CD4-positive, CD25-positive, alpha-beta regulatory T cell (primary cell): ENCODE data around the gene TFRC. TPM values are rescaled to one million over a fixed set of nuclear protein-coding genes. Genes with fewer than 3 reads are reported as not detected.
A peak's percentile ranks its signal among the peaks of the same experiment; 100 is the strongest.
"Not testable (repeated sequence)": the region's sequence is repeated elsewhere in the genome, so short reads cannot be mapped to it uniquely, and the experiment has no call there.

ENCODE experiments used
- ATAC-seq, 2 donors: fragments of 150-1000 bp; cut with Tn5 transposase; one replicate each; pipeline ENCODE4 v1.10.0; 2021; ENCODE audit warnings: low read depth in 2 of 2, moderate number of reproducible peaks in 2 of 2, moderate library complexity in 1 of 2
- DNase-seq, 3 donors: peaks; one replicate each; pipeline versions ENCODE4 v3.0.0 to v3.0.0-alpha.2; 2012 to 2022; ENCODE audit warnings: mixed read lengths in 1 of 3
- H3K27ac ChIP-seq: one replicate; pipeline ENCODE4 v1.7.0; 2013; ENCODE audit warnings: mild to moderate bottlenecking, low read length; ENCODE audit not compliant: insufficient read depth, poor library complexity, severe bottlenecking
- H3K27me3 ChIP-seq: one replicate; pipeline ENCODE4 v1.7.0; 2013; ENCODE audit warnings: low read length; ENCODE audit not compliant: control insufficient read depth, insufficient read depth
- H3K36me3 ChIP-seq: one replicate; pipeline ENCODE4 v1.7.0; 2013; ENCODE audit warnings: mild to moderate bottlenecking, low read length, moderate library complexity; ENCODE audit not compliant: control insufficient read depth, insufficient read depth
- H3K4me1 ChIP-seq: 2 replicates; pipeline ENCODE4 v1.7.0; 2013; ENCODE audit warnings: mild to moderate bottlenecking, low read length; ENCODE audit not compliant: insufficient read depth, control insufficient read depth, poor library complexity, severe bottlenecking
- H3K4me3 ChIP-seq: one replicate; pipeline ENCODE4 v1.7.0; 2013; ENCODE audit warnings: low read depth, mild to moderate bottlenecking, low read length, moderate library complexity
- H3K9me3 ChIP-seq, 2 experiments: 1 replicate in 1 of 2; 2 replicates in 1 of 2; pipeline ENCODE4 v1.7.0; 2013; ENCODE audit warnings: low read length in 2 of 2, mild to moderate bottlenecking in 1 of 2, moderate library complexity in 1 of 2; ENCODE audit not compliant: control insufficient read depth in 2 of 2
- H3K27ac Mint-ChIP-seq, 3 donors: one replicate each; pipeline ENCODE4 v1.8.0; 2020 to 2022; ENCODE audit warnings: mild to moderate bottlenecking in 3 of 3, mixed read lengths in 3 of 3, moderate library complexity in 2 of 3
- H3K27me3 Mint-ChIP-seq: one replicate; pipeline ENCODE4 v1.8.0; 2022; ENCODE audit warnings: mild to moderate bottlenecking, mixed read lengths
- H3K36me3 Mint-ChIP-seq: one replicate; pipeline ENCODE4 v1.8.0; 2020; ENCODE audit warnings: mixed read lengths
- H3K4me1 Mint-ChIP-seq, 4 donors: one replicate each; pipeline ENCODE4 v1.8.0; 2020 to 2022; ENCODE audit warnings: mixed read lengths in 4 of 4, mild to moderate bottlenecking in 1 of 4
- H3K4me3 Mint-ChIP-seq, 4 donors: one replicate each; pipeline ENCODE4 v1.8.0; 2020 to 2022; ENCODE audit warnings: mild to moderate bottlenecking in 4 of 4, mixed read lengths in 4 of 4, moderate library complexity in 3 of 4
- H3K9me3 Mint-ChIP-seq, 7 donors: one replicate each; pipeline ENCODE4 v1.8.0; 2020 to 2022; ENCODE audit warnings: mixed read lengths in 7 of 7, mild to moderate bottlenecking in 3 of 7, moderate library complexity in 2 of 7
- polyA plus RNA-seq, 4 donors: library from polyadenylated mRNA; unstranded; fragments of 300-500 nt; fragmentation: Illumina TruSeq; gene quantifications; one replicate each; pipeline ENCODE4 v1.2.3, GENCODE V29; 2021
- total RNA-seq: library from RNA; stranded (reverse); gene quantifications from one replicate; pipeline ENCODE4 v1.2.3, GENCODE V29; 2022

The TFRC gene
- total and polyA plus RNA-seq, 5 donors from 2014 or later, result 21.5 to 356 (median 29.5) TPM

DNA sequence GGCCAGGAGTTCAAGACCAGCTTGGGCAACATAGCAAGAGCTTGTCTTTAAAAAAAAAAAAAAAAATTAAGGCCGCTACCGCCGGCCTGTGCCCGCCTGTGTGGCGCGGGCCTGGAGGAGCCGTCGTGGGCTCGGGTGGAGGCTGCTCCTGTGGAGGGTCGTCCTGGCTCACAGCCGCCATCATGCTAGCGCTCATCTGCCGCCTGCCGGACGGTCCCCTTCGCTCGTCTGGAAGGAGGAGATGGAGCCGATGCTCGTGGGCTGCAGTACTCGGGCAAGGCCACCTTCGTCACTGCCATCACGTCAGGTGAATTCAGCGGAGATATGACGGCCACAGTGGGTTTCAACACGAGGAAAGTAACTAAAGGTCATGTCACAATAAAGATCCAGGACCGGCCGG lies 37.4 kb downstream of the TFRC start:
- no peaks in the 10 kb centered on the region for H3K27me3 Mint-ChIP-seq
- H3K4me1 Mint-ChIP-seq, result peaks cover 0 to 3% (median 1%) of the 10 kb centered on the region in 4 donors
- no peak overlapping the region for H3K27ac Mint-ChIP-seq
- H3K36me3 ChIP-seq, result peaks cover 26% of the 10 kb centered on the region
- DNase-seq (no peak), ATAC-seq (no peak)
- H3K27me3 ChIP-seq, result no peaks in the 10 kb centered on the region
- peaks cover 6% of the 10 kb centered on the region for H3K36me3 Mint-ChIP-seq
- peaks cover 0 to 12% (median 5%) of the 10 kb centered on the region in 7 donors for H3K9me3 Mint-ChIP-seq
- H3K4me3 Mint-ChIP-seq, result no peak overlapping the region
- H3K9me3 ChIP-seq, result peaks cover 0 to 5% of the 10 kb centered on the region in 2 experiments
- no peak overlapping the region for H3K27ac ChIP-seq
- H3K4me3 ChIP-seq, result no peak overlapping the region
- no peaks in the 10 kb centered on the region for H3K4me1 ChIP-seq

DNA sequence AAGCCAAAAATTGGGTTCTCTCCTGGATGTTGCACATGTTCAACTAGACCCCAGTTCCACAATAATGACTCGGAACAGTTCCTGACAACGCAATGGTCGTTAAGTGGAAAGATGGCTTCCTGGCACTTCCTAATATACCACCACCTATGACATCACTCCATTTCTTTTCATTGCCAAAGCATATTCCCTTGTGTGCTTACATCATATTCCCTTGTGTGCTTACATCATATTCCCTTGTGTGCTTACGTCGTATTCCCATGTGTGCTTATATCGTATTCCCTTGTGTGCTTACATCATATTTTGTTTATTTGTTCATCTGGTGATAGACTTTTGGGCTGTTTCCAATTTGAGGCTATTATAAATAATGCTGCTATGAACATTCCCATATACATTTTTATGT lies 39.2 kb downstream of the TFRC start:
- H3K36me3 ChIP-seq, result peaks cover 10% of the 10 kb centered on the region
- no peaks in the 10 kb centered on the region for H3K4me1 ChIP-seq
- H3K9me3 ChIP-seq, result peaks cover 0 to 5% of the 10 kb centered on the region in 2 experiments
- DNase-seq (no peak), ATAC-seq (no peak)
- no peaks in the 10 kb centered on the region for H3K4me1 Mint-ChIP-seq
- H3K27me3 Mint-ChIP-seq, result no peaks in the 10 kb centered on the region
- no peak overlapping the region for H3K27ac ChIP-seq
- H3K27ac Mint-ChIP-seq, result no peak overlapping the region
- no peak overlapping the region for H3K4me3 Mint-ChIP-seq
- H3K27me3 ChIP-seq, result no peaks in the 10 kb centered on the region
- H3K36me3 Mint-ChIP-seq, result peaks cover 2% of the 10 kb centered on the region
- H3K9me3 Mint-ChIP-seq, result peaks cover 0 to 12% (median 5%) of the 10 kb centered on the region in 7 donors
- H3K4me3 ChIP-seq, result no peak overlapping the region

DNA sequence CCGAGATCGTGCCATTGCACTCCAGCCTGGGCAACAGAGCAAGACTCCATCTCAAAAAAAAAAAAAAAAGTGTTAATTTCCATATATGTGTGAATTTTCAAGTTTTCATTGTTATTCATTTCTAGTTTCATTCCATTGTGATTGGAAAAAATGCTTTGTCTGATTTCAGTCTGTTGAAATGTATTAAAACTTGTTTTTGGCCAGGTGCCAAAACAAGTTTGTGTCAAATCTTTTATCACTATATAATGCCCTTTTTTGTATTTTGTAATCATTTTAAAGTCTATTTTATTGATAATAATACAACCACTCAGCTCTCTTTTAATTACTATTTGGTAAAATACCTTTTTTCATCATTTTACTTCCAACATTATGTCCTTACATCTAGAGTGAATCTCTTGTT lies 42.5 kb downstream of the TFRC start:
- no peak overlapping the region for H3K4me3 Mint-ChIP-seq
- DNase-seq, result no peak
- H3K9me3 ChIP-seq, result peaks cover 0 to 8% of the 10 kb centered on the region in 2 experiments
- H3K4me3 ChIP-seq, result no peak overlapping the region
- peaks cover 0 to 12% (median 8%) of the 10 kb centered on the region in 7 donors for H3K9me3 Mint-ChIP-seq
- peak overlapping the region in 1 of 3 donors; percentile 15 for H3K27ac Mint-ChIP-seq
- H3K4me1 Mint-ChIP-seq, result no peaks in the 10 kb centered on the region
- no peaks in the 10 kb centered on the region for H3K27me3 ChIP-seq
- H3K27me3 Mint-ChIP-seq, result no peaks in the 10 kb centered on the region
- no peaks in the 10 kb centered on the region for H3K36me3 Mint-ChIP-seq
- ATAC-seq, result no peak
- H3K27ac ChIP-seq, result no peak overlapping the region
- H3K36me3 ChIP-seq, result peaks cover 1% of the 10 kb centered on the region
- no peaks in the 10 kb centered on the region for H3K4me1 ChIP-seq

DNA sequence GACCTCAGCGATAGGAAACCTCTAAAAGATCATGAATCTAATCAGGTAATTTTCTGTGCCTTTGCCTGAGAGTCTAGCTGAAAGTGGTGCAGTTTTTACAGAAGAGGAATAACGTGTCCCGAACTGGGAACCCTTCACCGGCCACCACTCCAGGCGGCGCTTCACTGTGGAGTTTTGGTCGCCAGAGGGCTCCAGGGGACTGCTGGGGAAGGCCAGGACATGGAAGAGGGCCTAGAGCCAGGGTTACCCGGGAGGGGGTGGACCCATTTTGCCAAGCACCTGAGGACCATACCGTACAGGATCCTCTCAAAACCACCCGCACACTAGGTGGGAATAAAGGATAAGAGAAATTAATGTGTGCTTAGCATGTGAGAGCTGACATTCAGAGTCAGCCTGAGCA lies 55.8 kb downstream of the TFRC start:
- not testable (repeated sequence) for H3K9me3 ChIP-seq, H3K27ac Mint-ChIP-seq, ATAC-seq, DNase-seq, H3K36me3 Mint-ChIP-seq, H3K4me3 ChIP-seq, H3K27ac ChIP-seq, H3K9me3 Mint-ChIP-seq, H3K4me1 ChIP-seq, H3K4me3 Mint-ChIP-seq, H3K4me1 Mint-ChIP-seq, H3K36me3 ChIP-seq, H3K27me3 ChIP-seq
- peaks cover 26% of the 10 kb centered on the region for H3K27me3 Mint-ChIP-seq

DNA sequence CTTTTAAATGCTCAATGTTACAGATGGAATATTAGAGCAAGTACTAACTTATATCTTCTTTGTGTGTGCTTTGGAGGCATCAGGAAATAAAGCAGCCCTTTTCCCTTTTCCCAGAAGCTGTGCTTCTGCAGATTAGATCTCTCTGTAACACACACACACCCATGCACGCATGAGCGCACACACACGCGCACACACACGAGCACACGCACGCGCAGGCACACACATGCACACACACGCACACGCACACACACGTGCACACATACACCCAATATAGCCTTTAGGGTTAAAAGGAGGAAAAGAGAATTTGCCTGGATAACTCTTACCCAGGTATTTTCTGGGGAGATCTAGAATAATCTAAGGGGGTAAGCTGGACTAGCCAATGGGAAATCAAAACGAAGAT lies 56.9 kb downstream of the TFRC start:
- Histone ChIP-seq H3K9me3 (no peaks in the 10 kb centered on the region), H3K27me3 (peaks cover under 1% of the 10 kb centered on the region), H3K4me1 (no peaks in the 10 kb centered on the region), H3K4me3 (no peak overlapping the region), H3K27ac (no peak overlapping the region), H3K36me3 (no peaks in the 10 kb centered on the region)
- Mint-ChIP-seq H3K9me3 (peaks cover 0 to 2% (median 0%) of the 10 kb centered on the region in 7 donors), H3K4me1 (no peaks in the 10 kb centered on the region), H3K4me3 (no peak overlapping the region), H3K27me3 (peaks cover 21% of the 10 kb centered on the region), H3K36me3 (no peaks in the 10 kb centered on the region), H3K27ac (no peak overlapping the region)
- DNase-seq, result no peak
- ATAC-seq, result no peak

DNA sequence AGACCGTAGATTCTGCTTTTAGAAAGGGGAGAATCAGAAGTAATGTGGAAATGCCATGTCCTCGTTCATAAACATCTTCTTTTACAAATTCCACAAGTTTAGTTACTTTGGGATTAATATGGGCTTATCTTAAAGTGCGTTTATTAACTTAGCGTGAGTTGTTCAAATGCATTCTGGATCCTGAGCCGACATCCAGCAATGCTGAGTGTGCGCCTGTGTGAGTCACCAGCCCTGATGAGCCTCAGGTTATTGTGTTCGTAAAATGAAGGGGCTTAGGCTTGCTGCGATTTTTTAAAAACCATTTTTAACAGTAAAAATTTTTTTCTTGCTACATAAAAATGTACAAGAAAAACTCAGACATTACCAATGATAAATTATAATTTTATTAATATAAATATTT lies 57.9 kb downstream of the TFRC start:
- no peaks in the 10 kb centered on the region for H3K36me3 ChIP-seq
- no peaks in the 10 kb centered on the region for H3K36me3 Mint-ChIP-seq
- no peaks in the 10 kb centered on the region for H3K9me3 ChIP-seq
- H3K4me1 Mint-ChIP-seq, result peaks cover 0 to 4% (median 0%) of the 10 kb centered on the region in 4 donors
- no peaks in the 10 kb centered on the region for H3K27me3 ChIP-seq
- no peaks in the 10 kb centered on the region for H3K4me1 ChIP-seq
- DNase-seq (no peak), ATAC-seq (no peak)
- no peak overlapping the region for H3K4me3 Mint-ChIP-seq
- no peak overlapping the region for H3K27ac ChIP-seq
- no peaks in the 10 kb centered on the region for H3K9me3 Mint-ChIP-seq
- no peak overlapping the region for H3K4me3 ChIP-seq
- no peak overlapping the region for H3K27ac Mint-ChIP-seq
- peaks cover 14% of the 10 kb centered on the region for H3K27me3 Mint-ChIP-seq

DNA sequence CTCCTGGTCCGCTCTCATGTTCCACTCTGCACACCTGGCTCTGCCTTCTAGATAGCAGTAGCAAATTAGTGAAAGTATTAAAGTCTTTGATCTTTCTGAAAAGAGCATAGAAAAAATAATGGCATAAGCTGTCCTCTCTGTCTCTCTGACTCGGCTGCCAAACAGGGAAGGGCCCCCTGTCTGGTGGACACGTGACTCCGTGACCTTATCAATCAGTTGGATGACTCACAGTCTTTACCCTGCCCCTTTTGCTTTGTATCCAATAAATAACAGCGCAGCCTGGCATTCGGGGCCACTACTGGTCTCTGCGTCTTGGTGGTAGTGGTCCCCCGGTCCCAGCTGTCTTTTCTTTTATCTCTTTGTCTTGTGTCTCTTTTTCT lies 59.4 kb downstream of the TFRC start:
- H3K27me3 ChIP-seq, H3K27ac Mint-ChIP-seq, H3K27me3 Mint-ChIP-seq, H3K36me3 Mint-ChIP-seq, DNase-seq, H3K27ac ChIP-seq, H3K9me3 Mint-ChIP-seq, ATAC-seq, H3K9me3 ChIP-seq, H3K4me1 ChIP-seq, H3K36me3 ChIP-seq, H3K4me3 Mint-ChIP-seq, H3K4me1 Mint-ChIP-seq, H3K4me3 ChIP-seq: not testable (repeated sequence)

DNA sequence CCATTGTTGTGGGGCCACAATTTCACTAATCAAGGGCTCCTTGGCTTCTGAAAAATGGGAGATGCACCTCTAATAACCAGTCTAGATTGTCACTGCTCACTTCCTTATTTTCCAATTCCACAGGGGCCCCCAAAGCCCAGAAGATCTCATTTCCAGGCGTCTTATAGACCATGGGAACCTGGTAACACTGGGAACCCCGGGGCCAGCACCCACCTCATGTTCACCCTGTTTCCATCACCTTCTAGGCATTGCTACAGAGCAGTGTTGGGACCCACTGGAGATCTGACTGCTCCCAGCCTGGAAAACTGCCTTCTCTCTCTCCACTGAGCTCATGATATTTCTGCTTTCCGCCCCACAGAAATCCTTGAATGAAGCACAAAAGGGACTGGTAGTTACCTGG lies 61.5 kb downstream of the TFRC start:
- H3K27ac Mint-ChIP-seq, result no peak overlapping the region
- no peaks in the 10 kb centered on the region for H3K9me3 Mint-ChIP-seq
- no peaks in the 10 kb centered on the region for H3K36me3 Mint-ChIP-seq
- Histone ChIP-seq H3K9me3 (no peaks in the 10 kb centered on the region), H3K27me3 (no peaks in the 10 kb centered on the region), H3K27ac (no peak overlapping the region), H3K4me1 (no peaks in the 10 kb centered on the region), H3K4me3 (no peak overlapping the region), H3K36me3 (no peaks in the 10 kb centered on the region)
- no peak overlapping the region for H3K4me3 Mint-ChIP-seq
- no peak for DNase-seq
- no peak for ATAC-seq
- H3K4me1 Mint-ChIP-seq, result peaks cover 0 to 4% (median 0%) of the 10 kb centered on the region in 4 donors
- H3K27me3 Mint-ChIP-seq, result peaks cover 13% of the 10 kb centered on the region
